ENCODE measurements around the gene RPL15. TPM values are rescaled to one million over a fixed set of nuclear protein-coding genes. Genes with fewer than 3 reads are reported as not detected.

RPL15 gene
- total RNA-seq, 2 donors from 2014 or later, result 2,157 to 2,530 TPM

DNA sequence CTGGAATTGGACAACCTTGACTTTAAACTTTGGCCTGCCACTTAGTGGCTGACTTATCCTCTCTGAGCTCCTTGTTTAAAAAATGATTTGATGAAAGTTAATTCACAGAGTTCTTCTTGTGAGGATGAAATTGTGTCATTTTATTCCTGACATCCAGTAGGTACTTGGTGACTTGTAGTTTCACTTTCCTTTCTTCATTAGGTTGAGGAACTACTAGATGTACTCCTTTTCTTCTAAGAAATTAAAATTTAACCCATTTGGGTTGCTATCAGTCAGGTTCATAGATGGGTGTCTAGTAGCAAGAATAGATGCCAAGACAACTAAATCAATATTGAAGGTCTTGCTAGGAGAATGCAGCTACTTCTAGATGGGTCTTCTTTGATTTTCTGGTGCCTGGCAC is 33.4 kb downstream of the RPL15 start:
- Mint-ChIP-seq H3K27me3 (no peaks in the 10 kb centered on the region), H3K27ac (peak overlapping the region; percentile 87), H3K9me3 (no peaks in the 10 kb centered on the region), H3K4me1 (peaks cover 51% of the 10 kb centered on the region), H3K36me3 (ENCODE audit: low read depth) (peaks cover 24% of the 10 kb centered on the region), H3K4me3 (peak overlapping the region; percentile 88)
- no peak for ATAC-seq (replicated peaks)

DNA sequence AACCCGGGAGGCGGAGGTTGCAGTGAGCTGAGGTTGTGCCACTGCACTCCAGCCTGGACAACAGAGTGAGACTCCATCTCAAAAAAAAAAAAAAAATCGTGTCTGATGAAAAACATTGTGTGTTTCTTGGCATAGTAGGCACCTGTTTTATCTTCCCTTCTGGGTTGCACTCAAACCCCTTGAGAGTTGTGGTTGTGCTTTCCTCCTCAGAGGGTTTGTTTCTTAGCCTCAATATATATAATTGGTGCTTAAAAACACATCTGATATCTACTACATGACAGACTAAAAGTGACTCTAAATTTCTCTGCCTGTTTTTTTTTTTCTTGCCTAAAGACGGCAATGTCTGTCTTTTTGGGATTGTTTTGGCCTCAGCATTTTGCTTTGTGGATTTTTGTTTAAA is 35.7 kb downstream of the RPL15 start:
- Mint-ChIP-seq H3K27me3 (no peaks in the 10 kb centered on the region), H3K36me3 (ENCODE audit: low read depth) (peaks cover 29% of the 10 kb centered on the region), H3K9me3 (no peaks in the 10 kb centered on the region), H3K4me1 (peaks cover 50% of the 10 kb centered on the region), H3K27ac (no peak overlapping the region), H3K4me3 (peak overlapping the region; percentile 88)
- no peak for ATAC-seq (replicated peaks)

DNA sequence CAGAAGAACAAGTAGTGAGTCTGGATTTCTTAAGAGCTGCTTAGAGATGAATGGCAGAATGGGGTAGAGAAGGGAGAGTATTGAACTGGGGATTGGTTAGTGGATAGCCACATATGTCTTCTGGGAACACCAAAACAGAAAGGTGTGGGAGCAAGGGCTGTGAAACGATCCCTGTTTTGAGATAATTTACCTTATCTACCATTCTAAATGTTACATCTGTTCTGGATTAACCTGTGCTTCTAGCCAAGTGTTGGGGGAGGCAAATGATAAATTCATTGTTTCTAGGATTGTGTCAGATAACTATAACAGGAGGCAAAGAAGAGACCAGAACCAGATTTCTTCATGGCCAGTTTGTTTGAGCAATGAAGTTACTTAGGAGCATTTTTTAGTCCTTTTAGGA is 36.6 kb downstream of the RPL15 start:
- Mint-ChIP-seq H3K27ac (no peak overlapping the region), H3K9me3 (no peaks in the 10 kb centered on the region), H3K36me3 (ENCODE audit: low read depth) (peaks cover 29% of the 10 kb centered on the region), H3K4me3 (no peak overlapping the region), H3K4me1 (peaks cover 42% of the 10 kb centered on the region), H3K27me3 (no peaks in the 10 kb centered on the region)
- ATAC-seq (replicated peaks), result no peak

DNA sequence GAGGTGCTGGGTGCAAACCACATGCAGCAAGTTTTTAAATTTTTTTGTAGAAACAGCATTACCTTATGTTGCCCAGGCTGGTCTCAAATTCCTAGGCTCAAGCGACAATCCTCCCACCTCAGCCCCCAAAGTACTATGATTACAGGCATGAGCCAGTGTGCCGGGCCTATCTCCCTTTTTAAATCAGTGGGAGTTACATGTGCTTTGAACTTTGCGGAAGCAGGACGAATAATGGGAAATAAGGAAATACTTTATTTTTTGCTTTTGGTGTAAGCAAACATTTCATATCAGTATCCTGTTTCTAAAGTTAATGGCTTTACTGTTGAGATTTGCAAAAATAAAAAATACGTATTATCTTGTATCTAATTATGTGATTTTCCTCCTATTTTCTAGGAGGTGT is 37.2 kb downstream of the RPL15 start:
- Mint-ChIP-seq H3K27ac (no peak overlapping the region), H3K27me3 (no peaks in the 10 kb centered on the region), H3K36me3 (ENCODE audit: low read depth) (peaks cover 32% of the 10 kb centered on the region), H3K9me3 (no peaks in the 10 kb centered on the region), H3K4me3 (no peak overlapping the region), H3K4me1 (peaks cover 44% of the 10 kb centered on the region)
- no peak for ATAC-seq (replicated peaks)

DNA sequence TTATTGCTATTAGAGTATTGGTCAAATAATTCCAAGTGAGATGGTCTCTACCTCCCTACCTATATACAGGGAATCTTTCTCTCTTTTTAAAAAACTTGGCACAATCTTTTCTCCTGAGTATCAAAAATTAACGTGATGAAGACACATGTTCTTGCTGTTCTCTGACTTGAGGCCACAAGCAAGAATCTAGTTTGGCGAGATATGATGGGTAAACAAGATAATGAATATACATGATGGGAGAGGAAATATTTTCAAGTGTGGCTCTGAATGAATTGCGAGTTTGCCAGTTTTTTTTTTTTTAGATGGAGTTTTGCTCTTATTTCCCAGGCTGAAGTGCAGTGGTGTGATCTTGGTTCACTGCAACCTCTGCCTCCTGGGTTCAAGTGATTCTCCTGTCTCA is 39.8 kb downstream of the RPL15 start:
- H3K27me3 Mint-ChIP-seq, result no peaks in the 10 kb centered on the region
- H3K4me1 Mint-ChIP-seq, result peaks cover 33% of the 10 kb centered on the region
- no peak overlapping the region for H3K4me3 Mint-ChIP-seq
- ATAC-seq (replicated peaks), result no peak
- H3K27ac Mint-ChIP-seq, result peak overlapping the region; percentile 42
- H3K9me3 Mint-ChIP-seq, result no peaks in the 10 kb centered on the region
- peaks cover 55% of the 10 kb centered on the region for H3K36me3 Mint-ChIP-seq (ENCODE audit: low read depth)

DNA sequence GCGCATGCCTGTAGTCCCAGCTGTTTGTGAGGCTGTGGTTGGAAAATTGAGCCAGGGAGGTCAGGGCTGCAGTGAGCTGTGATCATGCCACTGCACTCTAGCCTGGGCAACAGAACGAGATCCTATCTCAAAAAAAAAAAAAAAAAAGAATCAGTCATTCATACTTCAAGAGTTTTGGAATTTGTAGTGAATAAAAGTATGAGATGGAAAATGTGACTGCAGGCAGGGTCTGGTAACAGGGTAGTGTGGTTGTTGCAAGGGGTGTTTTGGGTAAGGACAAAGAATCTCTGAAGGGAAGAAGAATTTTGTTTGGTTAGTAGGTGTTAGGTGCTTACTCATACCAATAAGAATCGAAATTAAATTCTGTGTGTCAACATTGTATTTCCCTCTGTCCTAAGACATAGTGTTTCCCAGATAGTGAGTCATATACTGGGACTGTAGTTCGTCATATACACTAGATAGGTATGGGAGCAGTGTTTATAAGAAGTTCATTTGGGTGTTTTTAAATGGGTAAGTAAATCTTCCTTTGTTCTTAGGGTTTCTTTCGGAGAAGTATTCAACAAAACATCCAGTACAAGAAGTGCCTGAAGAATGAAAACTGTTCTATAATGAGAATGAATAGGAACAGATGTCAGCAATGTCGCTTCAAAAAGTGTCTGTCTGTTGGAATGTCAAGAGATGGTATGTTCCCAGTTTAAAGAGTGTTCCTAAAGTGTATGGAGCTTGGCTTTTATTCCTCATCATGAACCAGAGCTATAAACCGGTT is 42.4 kb downstream of the RPL15 start:
- Mint-ChIP-seq H3K4me1 (peaks cover 29% of the 10 kb centered on the region), H3K27ac (peak overlapping the region; percentile 91), H3K4me3 (peak overlapping the region; percentile 56), H3K27me3 (no peaks in the 10 kb centered on the region), H3K36me3 (ENCODE audit: low read depth) (peaks cover 80% of the 10 kb centered on the region), H3K9me3 (no peaks in the 10 kb centered on the region)
- peak; percentile 94 for ATAC-seq (replicated peaks)

DNA sequence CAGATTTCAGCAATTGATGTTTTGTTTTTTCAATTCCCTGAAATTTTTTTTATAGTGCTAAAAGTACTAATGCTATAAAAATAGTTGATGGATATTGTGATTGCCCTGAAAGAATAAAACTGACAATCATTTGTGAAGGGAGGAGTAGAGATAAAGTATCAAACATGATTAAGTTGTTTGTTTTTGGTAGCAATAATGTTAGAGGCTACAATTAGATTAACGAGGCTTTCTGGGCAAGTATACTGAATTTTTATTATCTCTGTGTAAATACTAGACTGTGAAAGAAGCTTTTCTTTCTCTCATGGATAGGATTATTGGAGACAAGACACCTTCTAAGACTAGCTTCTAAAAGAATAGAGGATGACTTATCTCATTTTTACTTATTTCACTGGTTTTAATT is 43.7 kb downstream of the RPL15 start:
- no peak for ATAC-seq (replicated peaks)
- no peaks in the 10 kb centered on the region for H3K27me3 Mint-ChIP-seq
- H3K36me3 Mint-ChIP-seq (ENCODE audit: low read depth), result peaks cover 80% of the 10 kb centered on the region
- H3K27ac Mint-ChIP-seq, result no peak overlapping the region
- no peak overlapping the region for H3K4me3 Mint-ChIP-seq
- H3K9me3 Mint-ChIP-seq, result no peaks in the 10 kb centered on the region
- H3K4me1 Mint-ChIP-seq, result peaks cover 21% of the 10 kb centered on the region

DNA sequence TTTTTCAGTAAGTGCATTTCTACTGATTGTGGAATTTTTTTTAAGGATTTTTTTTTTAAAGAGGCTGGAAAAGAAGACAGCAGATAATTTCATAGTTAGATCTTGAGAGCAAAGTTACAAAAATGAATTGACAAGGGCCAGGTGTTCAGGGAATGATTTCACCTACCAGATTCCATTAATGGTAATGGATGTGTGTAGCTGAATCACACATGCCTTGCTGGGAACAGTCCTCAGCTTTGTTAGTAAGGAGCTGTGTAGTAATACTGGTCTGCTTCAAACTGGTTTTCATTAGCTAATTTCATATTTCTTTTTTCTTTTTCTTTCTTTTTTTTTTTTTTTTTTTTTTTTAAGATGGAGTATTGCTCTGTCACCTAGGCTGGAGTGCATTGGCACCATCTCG is 44.1 kb downstream of the RPL15 start:
- no peak for ATAC-seq (replicated peaks)
- Mint-ChIP-seq H3K4me1 (peaks cover 21% of the 10 kb centered on the region), H3K4me3 (no peak overlapping the region), H3K36me3 (ENCODE audit: low read depth) (peaks cover 80% of the 10 kb centered on the region), H3K27me3 (no peaks in the 10 kb centered on the region), H3K27ac (no peak overlapping the region), H3K9me3 (no peaks in the 10 kb centered on the region)

DNA sequence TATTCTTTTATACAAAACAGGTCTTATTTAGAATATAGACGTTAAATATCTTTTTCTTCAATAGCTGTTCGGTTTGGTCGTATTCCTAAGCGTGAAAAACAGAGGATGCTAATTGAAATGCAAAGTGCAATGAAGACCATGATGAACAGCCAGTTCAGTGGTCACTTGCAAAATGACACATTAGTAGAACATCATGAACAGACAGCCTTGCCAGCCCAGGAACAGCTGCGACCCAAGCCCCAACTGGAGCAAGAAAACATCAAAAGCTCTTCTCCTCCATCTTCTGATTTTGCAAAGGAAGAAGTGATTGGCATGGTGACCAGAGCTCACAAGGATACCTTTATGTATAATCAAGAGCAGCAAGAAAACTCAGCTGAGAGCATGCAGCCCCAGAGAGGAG is 45.0 kb downstream of the RPL15 start:
- peaks cover 80% of the 10 kb centered on the region for H3K36me3 Mint-ChIP-seq (ENCODE audit: low read depth)
- H3K27ac Mint-ChIP-seq, result no peak overlapping the region
- no peak overlapping the region for H3K4me3 Mint-ChIP-seq
- no peaks in the 10 kb centered on the region for H3K27me3 Mint-ChIP-seq
- no peaks in the 10 kb centered on the region for H3K9me3 Mint-ChIP-seq
- ATAC-seq (replicated peaks), result no peak
- H3K4me1 Mint-ChIP-seq, result peaks cover 21% of the 10 kb centered on the region

DNA sequence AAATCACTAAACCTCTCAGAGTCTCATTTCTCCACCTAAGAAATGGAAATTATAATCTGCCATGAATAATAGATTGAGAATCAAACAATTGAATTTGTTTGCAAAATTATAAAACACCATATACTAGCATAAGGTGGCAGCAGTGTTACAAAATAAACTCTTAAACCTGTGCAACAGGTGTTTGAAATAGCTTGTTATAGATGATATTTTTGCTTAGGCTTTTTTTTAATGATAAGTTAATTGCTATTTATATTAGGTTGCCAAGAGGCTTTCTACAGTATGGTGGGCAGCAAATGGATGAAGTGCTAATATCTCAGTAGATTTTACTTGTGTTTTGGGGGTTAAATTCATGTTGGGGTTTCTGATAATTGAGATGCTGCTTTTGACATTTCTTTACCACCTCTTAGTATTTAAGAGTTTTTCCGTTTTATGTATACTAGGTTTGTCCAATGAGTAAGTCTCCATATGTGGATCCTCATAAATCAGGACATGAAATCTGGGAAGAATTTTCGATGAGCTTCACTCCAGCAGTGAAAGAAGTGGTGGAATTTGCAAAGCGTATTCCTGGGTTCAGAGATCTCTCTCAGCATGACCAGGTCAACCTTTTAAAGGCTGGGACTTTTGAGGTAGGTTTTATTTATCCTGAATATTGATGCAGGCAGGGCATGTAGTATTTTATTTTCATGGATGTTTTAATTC is 47.8 kb downstream of the RPL15 start:
- Mint-ChIP-seq H3K9me3 (no peaks in the 10 kb centered on the region), H3K4me3 (no peak overlapping the region), H3K4me1 (peaks cover 25% of the 10 kb centered on the region), H3K27ac (no peak overlapping the region), H3K36me3 (ENCODE audit: low read depth) (peaks cover 95% of the 10 kb centered on the region), H3K27me3 (no peaks in the 10 kb centered on the region)
- ATAC-seq (replicated peaks), result no peak

DNA sequence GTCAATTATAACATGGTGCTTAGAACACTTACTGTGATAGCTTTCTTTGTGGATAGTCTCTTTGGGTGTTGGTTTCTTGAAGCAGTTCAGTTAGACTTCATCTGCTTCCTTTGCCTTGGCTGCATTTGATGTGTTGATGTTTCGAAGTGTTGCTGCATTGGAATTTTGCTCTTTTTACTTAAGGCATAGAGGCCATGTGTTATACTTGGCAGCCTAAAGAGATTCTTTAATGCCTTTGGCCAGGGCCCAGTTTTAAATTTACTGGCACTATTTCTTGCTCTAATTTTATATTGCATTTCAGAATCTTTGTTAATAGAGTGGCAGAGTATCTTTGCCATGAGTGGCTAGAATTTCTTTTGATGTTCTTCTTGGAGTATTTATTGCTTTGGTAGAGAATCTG is 49.4 kb downstream of the RPL15 start:
- H3K27me3 Mint-ChIP-seq, result no peaks in the 10 kb centered on the region
- no peak for ATAC-seq (replicated peaks)
- H3K4me1 Mint-ChIP-seq, result peaks cover 27% of the 10 kb centered on the region
- H3K36me3 Mint-ChIP-seq (ENCODE audit: low read depth), result peaks cover 87% of the 10 kb centered on the region
- H3K4me3 Mint-ChIP-seq, result no peak overlapping the region
- H3K9me3 Mint-ChIP-seq, result no peaks in the 10 kb centered on the region
- peak overlapping the region; percentile 72 for H3K27ac Mint-ChIP-seq

DNA sequence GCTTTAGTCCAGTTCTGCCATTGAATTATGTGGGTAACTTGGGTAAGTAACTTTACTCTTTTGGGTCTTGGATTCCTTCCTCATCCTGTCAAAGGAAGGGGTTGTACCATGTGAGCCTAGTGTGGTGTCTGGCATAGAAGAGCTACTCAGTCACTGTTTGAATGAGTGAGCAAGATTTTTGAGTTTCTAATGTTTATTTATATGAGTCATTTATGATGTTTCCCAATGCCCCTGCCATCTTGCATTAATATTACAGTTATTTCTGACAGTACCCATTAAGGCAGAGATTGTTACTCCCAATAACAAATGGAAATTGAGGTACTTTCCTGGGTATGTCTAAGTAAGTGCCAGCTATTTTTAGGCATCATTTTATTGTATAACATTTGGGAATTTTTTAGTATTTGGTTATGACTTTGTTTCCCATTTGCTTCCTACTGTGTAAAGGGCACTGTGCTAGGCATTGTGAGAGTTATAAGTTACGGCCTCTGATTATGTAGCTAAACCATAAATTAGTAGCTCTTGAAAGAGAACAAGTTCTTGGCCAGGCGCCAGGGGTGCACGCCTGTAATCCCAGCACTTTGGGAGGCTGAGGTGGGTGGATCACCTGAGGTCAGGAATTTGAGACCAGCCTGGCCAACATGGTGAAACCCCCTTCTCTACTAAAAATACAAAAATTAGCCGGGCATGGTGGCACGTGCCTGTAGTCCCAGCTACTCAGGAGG is 51.7 kb downstream of the RPL15 start:
- H3K36me3 Mint-ChIP-seq (ENCODE audit: low read depth), result peaks cover 84% of the 10 kb centered on the region
- H3K4me1 Mint-ChIP-seq, result peaks cover 19% of the 10 kb centered on the region
- peak overlapping the region; percentile 65 for H3K27ac Mint-ChIP-seq
- no peaks in the 10 kb centered on the region for H3K9me3 Mint-ChIP-seq
- no peak for ATAC-seq (replicated peaks)
- H3K27me3 Mint-ChIP-seq, result no peaks in the 10 kb centered on the region
- no peak overlapping the region for H3K4me3 Mint-ChIP-seq

DNA sequence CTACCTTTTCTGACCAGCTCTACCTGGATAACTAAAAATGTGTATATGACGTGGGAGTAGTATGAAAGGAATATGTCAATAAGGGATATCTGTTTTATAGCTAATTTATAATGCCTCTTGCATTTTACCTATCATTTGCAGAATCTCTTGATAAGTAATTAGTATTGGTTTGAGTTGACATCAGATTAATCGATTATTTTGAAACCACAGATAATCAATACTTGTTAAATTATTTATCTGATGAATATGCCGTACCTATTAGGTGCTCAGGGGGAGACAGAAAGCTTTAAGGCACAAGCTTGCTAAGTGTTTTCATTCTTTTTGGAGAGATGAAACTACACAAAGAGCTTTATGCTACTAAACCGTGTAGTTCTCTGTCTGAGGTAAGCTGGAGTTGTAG is 52.5 kb downstream of the RPL15 start:
- H3K36me3 Mint-ChIP-seq (ENCODE audit: low read depth), result peaks cover 77% of the 10 kb centered on the region
- peak overlapping the region; percentile 42 for H3K27ac Mint-ChIP-seq
- H3K4me3 Mint-ChIP-seq, result no peak overlapping the region
- no peaks in the 10 kb centered on the region for H3K9me3 Mint-ChIP-seq
- H3K27me3 Mint-ChIP-seq, result no peaks in the 10 kb centered on the region
- peaks cover 19% of the 10 kb centered on the region for H3K4me1 Mint-ChIP-seq
- ATAC-seq (replicated peaks), result no peak

Measured in activated T-helper 17 cell treated with anti-CD3 and anti-CD28 coated beads, Interleukin-2, amount 50 U/mL, for 72 hours (primary cell).